HG03139 (cell line): ENCODE measurements around the gene GAN.

Experiments
- ATAC-seq: cut with Tn5 transposase; IDR thresholded peaks from one replicate; pipeline ENCODE4 v1.9.1; 2021; ENCODE audit not compliant: unreplicated experiment

The GAN gene

GRCh38 chr16:81350306-81350615 is 35.5 kb downstream of the GAN start:
- ATAC-seq, result no peak

DNA sequence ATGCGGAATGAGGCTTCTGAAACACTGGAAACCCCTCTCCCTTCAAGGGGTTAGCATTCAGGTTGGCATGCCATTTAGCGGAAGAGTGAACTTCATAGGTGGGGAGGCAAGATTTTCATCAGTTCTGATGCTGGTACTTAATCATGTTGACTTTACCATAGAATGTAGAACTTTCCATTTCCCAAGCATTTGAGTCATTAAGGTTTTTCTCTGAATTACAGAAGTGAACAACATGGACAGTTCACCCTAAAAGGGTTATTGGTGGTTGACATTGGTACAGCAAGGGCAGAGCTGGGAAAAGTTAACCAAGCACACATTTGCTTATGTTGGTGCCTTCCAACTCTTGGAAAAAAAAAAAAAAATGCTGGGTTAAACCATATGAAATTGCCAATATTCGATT is 39.1 kb downstream of the GAN start:
- ATAC-seq, result no peak

DNA sequence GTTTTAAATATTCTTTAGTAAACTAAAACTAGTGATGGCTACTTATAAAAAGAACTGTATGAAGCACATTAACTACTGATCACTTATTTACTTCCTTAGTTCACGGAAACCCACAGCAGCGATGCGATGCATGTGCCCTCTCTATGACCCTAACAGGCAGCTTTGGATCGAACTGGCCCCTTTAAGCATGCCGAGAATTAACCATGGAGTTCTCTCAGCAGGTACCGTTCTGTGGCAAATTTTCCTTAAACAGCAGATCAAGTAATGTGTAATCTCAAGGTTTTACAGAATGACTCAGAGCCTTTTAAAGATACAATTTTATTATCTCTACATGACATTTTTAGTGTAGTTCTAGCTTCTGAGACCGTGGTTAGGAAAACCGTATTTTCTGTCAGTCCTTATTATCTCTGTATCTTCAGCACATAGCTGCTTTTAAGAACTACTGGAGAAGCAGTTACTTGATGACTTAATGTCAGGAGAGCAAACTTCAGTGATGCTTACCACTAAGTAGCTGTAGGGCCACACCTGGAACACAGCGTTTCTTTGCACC is 43.0 kb downstream of the GAN start:
- no peak for ATAC-seq

DNA sequence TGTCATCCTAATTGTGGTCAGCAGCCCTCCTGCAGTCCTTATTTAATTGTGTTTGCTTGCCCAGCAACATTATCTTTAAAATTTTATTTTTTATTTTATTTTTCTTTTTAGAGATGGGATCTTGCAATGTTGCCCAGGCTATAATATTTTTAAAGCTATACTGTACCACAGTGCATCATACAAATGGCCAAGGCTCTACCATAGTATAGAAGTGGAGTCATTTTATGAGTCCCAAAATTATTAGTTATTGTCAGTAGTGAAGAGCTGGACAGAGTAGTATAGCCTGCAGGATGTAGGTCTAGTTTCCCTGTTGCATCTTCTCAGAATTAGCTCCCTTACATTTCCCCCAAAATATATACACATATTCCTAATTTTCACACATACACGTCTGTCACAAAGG is 44.1 kb downstream of the GAN start:
- ATAC-seq, result no peak

GRCh38 chr16:81360135-81360534 is 45.4 kb downstream of the GAN start:
- no peak for ATAC-seq

- no peak for ATAC-seq
Observed at GRCh38 chr16:81365731-81366130, 51.0 kb downstream of the GAN start.

DNA sequence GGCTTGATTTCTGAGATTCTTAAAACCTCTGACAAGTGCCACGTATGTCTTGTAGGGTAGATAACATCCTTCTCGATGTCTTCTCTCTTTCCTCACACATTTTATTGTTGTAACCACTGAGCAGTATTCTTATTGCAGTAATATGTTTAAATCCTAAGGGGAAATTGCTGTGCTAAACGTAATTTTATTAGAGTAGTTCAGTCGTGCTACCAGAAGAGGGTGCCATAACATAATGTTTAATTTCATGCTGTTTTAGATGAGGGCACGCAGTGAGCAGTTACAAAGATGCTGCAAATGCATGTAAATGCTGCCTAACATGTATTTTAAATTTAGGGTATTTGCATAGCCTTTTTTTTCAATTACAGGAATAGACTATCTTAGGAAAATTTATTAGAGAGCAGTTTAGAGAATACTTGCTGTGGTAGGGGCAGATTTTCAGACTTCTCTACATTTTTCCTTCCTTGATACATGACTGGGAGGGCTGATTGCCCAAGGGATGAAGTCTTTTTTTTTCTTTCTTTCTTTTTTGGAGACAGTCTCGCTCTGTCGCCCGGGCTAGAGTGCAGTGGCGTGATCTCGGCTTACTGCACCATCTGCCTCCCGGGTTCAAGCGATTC is 51.7 kb downstream of the GAN start:
- ATAC-seq, result no peak

GRCh38 chr16:81367821-81368220 is 53.1 kb downstream of the GAN start:
- ATAC-seq, result no peak

DNA sequence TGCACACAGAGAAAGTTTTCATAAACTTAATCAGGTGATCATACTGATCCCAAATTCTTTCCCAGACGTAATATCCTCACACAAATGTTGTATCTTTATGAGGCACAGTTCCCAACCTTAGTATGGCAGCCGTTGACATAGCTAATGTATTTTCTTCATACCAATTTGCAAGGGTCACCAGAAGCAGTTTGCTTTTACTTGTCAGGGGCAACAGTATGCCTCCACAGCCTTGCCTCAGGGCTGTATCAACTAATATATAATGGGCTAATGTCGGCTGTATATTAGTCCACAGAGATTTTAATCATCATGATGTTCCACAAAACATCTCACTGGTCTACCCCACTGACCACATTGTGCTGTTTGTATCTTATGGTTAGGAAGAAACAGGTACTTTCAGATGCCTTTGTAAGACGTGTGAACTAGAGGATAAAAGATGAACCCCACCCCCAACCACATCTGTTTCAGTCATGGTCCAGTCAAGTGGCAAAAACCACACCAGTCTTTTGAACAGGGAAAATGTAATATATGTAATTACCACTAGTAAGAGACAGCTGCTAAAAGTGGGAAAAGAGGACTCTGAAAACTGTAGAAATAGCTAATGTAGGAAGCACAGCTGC is 55.2 kb downstream of the GAN start:
- ATAC-seq, result no peak

GRCh38 chr16:81371106-81371505 is 56.3 kb downstream of the GAN start:
- no peak for ATAC-seq

- ATAC-seq, result no peak
Observed at GRCh38 chr16:81374550-81374949, 59.8 kb downstream of the GAN start.

- no peak for ATAC-seq
Observed at GRCh38 chr16:81376880-81377279, 62.1 kb downstream of the GAN start.

- ATAC-seq, result no peak
Observed at GRCh38 chr16:81378049-81378448, 63.3 kb downstream of the GAN start.

DNA sequence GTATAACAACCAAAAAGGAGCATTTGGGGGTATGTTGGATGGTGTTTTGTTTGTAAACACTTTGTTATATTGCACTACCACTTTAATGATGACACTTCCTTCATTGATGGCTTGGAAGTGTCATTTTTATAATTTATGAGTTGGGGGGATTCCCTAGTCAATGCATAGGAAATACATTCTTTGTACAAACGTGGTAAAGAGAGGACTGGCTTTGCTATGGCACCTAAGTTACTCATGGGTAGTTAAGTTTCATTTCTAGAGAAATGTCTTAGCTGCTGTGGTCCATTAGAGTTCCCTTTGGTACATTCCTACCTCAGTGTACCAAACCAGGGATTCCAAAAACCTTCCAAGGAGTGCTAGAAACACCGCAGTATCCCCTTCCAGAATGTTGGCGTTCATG is 66.2 kb downstream of the GAN start:
- no peak for ATAC-seq

DNA sequence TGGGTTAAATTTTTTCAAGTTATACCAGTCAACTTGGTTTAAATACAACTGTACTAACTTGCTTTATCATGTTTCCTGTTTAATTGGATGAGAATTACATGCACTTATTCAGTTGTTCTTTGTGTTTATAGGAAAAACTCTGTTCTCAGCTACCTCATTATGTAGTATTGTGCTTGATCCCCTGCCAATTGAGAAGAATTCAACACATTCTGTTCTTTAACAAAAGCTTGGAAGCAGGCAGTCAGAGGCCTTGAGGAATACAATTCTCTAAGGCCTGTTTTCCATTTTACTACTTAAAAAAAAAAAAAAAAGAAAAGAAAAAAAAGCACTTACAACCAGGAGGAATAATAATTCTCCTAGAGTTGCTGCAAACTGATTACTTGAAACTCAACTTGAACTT is 69.2 kb downstream of the GAN start:
- no peak for ATAC-seq

GRCh38 chr16:81385031-81385756 is 70.4 kb downstream of the GAN start:
- ATAC-seq, result no peak

GRCh38 chr16:81388357-81388756 is 73.6 kb downstream of the GAN start:
- no peak for ATAC-seq

- no peak for ATAC-seq
Observed at GRCh38 chr16:81390840-81391239, 76.1 kb downstream of the GAN start.

DNA sequence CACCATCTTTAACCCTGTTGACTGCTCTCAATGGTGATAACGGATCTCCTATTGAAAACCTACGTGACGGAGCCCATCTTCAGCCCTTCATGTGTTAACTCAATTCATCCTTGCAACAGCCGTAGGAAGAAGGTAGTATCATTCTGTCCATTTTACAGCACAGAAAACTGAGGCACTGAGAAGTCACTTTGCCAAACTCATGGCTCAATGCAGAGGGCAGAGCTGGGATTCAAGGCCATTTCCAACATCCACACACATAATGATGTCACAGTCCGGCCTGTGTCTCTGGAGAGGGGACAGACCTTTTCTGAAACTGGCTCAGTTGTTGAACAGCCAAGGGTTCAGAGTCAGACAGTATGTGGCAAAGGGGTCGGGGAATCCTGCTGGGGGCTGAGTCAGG is 77.2 kb downstream of the GAN start:
- no peak for ATAC-seq

DNA sequence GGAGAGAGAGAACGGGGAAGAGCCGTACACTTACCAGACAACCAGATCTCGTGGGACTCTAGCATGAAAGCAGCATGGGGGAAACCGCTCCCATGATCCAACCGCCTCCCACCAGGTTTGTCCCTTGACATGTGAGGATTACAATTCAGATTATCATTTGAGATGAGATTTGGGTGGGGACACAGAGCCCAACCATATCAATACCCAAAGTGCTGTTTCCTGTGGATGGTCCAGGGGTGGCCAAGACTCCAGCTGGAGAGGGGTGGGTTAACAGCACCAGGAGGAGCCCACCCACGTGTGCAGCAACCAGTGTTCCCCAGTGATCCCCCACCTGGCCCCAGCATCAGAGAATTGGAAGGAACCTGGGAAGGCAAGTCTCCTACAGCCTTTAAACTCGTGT is 79.7 kb downstream of the GAN start:
- no peak for ATAC-seq

DNA sequence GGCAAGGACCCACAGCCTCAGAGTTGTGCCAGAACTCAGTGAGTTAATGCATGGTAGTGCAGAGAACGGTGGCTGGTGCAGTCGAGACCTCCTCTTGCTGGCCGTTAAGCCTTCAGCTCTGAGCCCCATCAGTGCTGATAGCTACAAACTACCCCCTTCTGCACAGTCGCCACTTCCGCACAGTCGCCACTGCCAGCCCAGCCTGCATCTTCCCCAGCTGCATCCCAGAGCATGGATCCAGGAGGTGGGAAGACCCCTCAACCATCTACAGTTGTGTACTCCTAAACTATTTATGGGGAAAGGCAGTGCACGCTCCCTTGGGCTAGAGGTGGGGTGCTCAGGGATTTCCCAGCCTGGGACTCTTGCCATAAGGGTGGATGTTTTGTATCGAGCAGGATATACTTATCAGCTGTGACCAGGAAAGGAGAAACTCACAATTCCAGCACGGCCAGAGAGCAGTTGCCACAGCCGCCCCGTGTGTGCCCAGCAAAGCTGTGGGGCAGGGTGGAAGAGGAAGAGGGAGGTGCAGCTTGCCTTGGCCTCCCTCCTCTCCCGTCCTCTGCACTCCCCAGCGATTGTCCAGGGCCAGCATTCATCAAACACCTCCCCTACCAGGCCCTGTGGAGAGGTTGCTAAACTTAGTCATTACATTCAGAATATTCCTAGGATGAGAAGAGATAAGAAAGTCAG is 80.3 kb downstream of the GAN start:
- no peak for ATAC-seq
